Mucosa of rectum (tissue), 2 donors: ENCODE measurements around the gene ANKRD61.

ENCODE experiments used
- H3K27ac ChIP-seq, 2 donors: one replicate each; pipeline ENCODE4 v1.7.0; 2013; ENCODE audit warnings: inconsistent platforms in 2 of 2, low read depth in 2 of 2, low read length in 2 of 2
- H3K27me3 ChIP-seq, 2 donors: one replicate each; pipeline ENCODE4 v1.7.0; 2013; ENCODE audit warnings: low read length in 2 of 2; ENCODE audit not compliant: control insufficient read depth in 2 of 2, insufficient read depth in 2 of 2
- H3K36me3 ChIP-seq, 2 donors: one replicate each; pipeline ENCODE4 v1.7.0; 2013; ENCODE audit warnings: low read length in 2 of 2; ENCODE audit not compliant: control insufficient read depth in 2 of 2, insufficient read depth in 2 of 2
- H3K4me1 ChIP-seq, 2 donors: one replicate each; pipeline ENCODE4 v1.7.0; 2013; ENCODE audit warnings: low read length in 2 of 2, mild to moderate bottlenecking in 1 of 2; ENCODE audit not compliant: control insufficient read depth in 2 of 2, insufficient read depth in 2 of 2
- H3K4me3 ChIP-seq, 2 donors: one replicate each; pipeline ENCODE4 v1.7.0; 2013; ENCODE audit warnings: low read length in 2 of 2
- H3K9ac ChIP-seq, 2 donors: one replicate each; pipeline ENCODE4 v1.7.0; 2013; ENCODE audit warnings: low read length in 2 of 2, low read depth in 1 of 2, mild to moderate bottlenecking in 1 of 2
- H3K9me3 ChIP-seq, 2 donors: one replicate each; pipeline ENCODE4 v1.7.0; 2013; ENCODE audit warnings: low read length in 2 of 2; ENCODE audit not compliant: control insufficient read depth in 2 of 2
- donor health status: healthy.
- donor health status: Normal muscosa, but diverticular disease.

ANKRD61 gene

DNA sequence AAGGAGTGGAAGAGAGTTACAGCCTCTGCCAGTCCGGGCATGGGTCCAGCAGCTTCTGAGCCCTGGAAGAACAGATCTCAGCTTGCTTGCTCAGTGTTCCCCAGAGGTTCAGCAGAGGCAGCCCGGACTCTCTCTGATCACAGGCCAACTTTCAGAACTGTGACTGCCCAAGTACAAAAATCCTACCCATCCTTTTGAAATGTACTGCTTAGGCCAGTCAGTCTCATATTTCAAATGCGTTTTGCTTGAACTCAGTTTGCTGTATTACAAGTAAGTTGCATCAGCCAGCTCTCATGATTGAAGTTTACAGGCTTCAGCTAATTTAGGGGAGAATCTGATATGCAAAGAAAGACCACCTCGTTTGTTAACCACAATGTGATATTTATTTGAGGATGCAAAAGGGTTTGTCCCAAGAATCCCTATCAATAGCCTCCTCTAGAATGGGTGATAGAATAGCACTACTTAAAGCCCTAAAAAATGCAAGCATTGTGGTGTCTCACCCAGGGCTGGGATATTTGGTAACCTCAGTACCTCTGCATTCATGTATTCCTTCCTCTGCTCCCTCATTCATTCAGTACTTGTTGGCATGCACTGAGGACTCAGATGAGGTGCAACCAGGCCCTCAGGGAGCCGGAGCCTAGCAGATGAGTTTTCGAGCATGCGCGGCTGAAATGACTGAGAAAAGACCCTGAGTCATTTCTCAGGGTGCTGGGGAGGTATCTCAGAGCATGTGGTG is 15.1 kb upstream of the ANKRD61 start:
- Histone ChIP-seq H3K9ac (no peak overlapping the region), H3K9me3 (no peaks in the 10 kb centered on the region), H3K27ac (no peak overlapping the region), H3K36me3 (peaks cover 24 to 42% of the 10 kb centered on the region in 2 donors), H3K4me3 (no peak overlapping the region), H3K4me1 (peaks cover 6 to 24% of the 10 kb centered on the region in 2 donors), H3K27me3 (no peaks in the 10 kb centered on the region)

DNA sequence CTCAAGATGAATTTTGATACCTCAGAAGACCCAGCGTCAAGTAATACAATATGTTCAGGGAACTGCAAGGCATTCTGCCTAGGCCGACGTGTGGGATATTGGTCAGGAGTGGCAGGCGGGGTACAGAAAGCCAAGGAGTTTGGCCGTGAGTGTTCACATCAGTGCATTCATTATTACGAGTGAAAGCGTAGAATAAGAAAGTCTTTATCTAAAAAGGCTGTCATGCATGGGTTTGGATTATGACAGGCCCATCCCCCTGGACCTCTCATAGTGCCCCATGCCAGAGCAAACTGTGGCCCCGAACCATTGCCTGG is 14.6 kb upstream of the ANKRD61 start:
- Histone ChIP-seq H3K27ac (no peak overlapping the region), H3K9ac (no peak overlapping the region), H3K9me3 (no peaks in the 10 kb centered on the region), H3K4me3 (no peak overlapping the region), H3K27me3 (no peaks in the 10 kb centered on the region), H3K4me1 (peaks cover 6 to 23% of the 10 kb centered on the region in 2 donors), H3K36me3 (peaks cover 28 to 46% of the 10 kb centered on the region in 2 donors)

DNA sequence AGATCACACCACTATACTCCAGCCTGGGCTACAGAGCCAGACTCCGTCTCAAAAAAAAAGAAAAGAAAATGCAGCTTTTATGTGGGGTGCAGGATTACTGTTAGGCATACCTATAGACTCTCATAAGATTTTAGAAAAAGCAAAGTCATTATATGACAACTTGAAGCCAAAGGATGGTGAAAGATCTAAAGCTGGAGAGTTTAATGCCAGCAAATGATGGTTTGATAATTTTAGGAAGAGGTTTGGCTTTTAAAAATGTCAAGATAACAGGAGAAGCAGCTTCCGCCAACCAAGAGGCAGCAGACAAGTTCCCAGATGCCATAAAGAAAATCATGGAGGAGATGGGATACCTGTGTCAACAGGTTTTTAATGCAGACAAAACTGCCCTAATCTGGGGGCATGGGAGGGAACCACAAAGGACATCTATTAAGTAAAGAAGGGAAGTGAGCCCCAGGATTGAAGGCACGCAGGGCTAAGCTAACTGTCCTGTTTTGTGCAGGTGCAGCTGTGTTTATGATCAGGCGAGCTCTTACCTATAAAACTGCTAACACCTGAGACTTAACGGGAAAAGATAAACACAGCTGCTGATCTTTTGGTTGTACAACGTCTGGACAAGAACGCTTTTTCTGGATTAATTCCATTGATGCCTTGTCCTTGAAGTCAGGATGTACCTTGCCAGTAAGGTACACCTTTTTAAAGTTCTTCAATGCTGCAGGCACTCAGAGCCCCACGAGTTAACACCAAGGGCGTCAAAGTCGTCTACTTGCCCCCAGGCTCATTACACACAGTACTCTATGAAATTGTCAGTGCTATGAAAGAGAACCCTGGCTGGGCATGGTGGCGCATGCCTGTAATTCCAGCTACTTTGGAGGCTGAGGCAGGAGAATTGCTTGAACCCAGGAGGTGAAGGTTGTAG is 10.5 kb upstream of the ANKRD61 start:
- no peaks in the 10 kb centered on the region for H3K9me3 ChIP-seq
- no peak overlapping the region for H3K4me3 ChIP-seq
- H3K27ac ChIP-seq: no peak overlapping the region
- no peak overlapping the region for H3K9ac ChIP-seq
- H3K4me1 ChIP-seq: peaks cover 0 to 20% of the 10 kb centered on the region in 2 donors
- H3K36me3 ChIP-seq: peaks cover 54 to 74% of the 10 kb centered on the region in 2 donors
- no peaks in the 10 kb centered on the region for H3K27me3 ChIP-seq

DNA sequence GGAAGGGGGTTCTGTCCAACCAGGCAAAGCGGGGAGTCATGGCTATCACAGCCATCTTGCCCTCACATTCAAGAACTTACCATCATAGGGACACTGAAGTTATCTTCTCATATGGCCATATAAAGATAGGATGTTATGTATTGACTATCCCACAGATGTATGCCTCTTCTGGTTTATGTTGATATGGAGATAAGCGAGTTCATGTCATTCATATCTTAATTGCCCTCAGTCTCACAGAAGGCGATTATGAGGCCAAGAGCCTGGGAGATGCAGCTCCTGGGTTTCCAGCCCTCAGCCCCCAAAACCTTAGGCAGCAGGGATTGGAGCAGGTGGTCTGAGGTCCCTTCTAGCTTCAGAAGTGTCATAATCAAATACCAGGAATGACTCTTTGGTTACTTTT is 8.5 kb upstream of the ANKRD61 start:
- Histone ChIP-seq H3K4me3 (no peak overlapping the region), H3K27ac (no peak overlapping the region), H3K9me3 (no peaks in the 10 kb centered on the region), H3K36me3 (peaks cover 40 to 73% of the 10 kb centered on the region in 2 donors), H3K9ac (no peak overlapping the region), H3K4me1 (peaks cover 13 to 39% of the 10 kb centered on the region in 2 donors), H3K27me3 (no peaks in the 10 kb centered on the region)

DNA sequence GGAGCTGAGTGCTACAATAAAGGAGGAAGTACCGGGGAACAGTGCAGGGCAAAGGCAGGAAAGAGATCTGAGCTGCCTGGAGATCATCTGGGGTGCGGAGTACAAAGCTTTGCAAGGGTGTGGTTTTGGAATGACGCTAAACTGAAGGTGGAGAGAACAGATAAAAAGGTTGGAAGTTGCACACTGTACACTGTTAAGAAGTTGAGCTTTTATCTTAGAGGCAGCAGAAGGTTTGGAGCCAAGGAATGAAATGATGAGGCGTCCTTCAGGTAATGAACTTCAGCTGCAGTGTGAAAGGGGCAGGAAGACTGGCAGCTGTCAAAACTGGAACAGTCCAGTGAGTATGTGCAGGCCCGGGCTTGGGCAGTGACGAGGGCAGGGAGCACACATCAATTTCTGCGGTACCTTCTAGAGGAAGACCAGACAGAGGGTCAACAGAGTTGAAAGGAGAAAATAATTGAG is 7.2 kb upstream of the ANKRD61 start:
- no peak overlapping the region for H3K4me3 ChIP-seq
- H3K27ac ChIP-seq: peak overlapping the region; percentile 29 to 84
- peak overlapping the region in 1 of 2 donors; percentile 31 for H3K9ac ChIP-seq
- peaks cover 43 to 78% of the 10 kb centered on the region in 2 donors for H3K36me3 ChIP-seq
- peaks cover 13 to 50% of the 10 kb centered on the region in 2 donors for H3K4me1 ChIP-seq
- H3K9me3 ChIP-seq: no peaks in the 10 kb centered on the region
- no peaks in the 10 kb centered on the region for H3K27me3 ChIP-seq

DNA sequence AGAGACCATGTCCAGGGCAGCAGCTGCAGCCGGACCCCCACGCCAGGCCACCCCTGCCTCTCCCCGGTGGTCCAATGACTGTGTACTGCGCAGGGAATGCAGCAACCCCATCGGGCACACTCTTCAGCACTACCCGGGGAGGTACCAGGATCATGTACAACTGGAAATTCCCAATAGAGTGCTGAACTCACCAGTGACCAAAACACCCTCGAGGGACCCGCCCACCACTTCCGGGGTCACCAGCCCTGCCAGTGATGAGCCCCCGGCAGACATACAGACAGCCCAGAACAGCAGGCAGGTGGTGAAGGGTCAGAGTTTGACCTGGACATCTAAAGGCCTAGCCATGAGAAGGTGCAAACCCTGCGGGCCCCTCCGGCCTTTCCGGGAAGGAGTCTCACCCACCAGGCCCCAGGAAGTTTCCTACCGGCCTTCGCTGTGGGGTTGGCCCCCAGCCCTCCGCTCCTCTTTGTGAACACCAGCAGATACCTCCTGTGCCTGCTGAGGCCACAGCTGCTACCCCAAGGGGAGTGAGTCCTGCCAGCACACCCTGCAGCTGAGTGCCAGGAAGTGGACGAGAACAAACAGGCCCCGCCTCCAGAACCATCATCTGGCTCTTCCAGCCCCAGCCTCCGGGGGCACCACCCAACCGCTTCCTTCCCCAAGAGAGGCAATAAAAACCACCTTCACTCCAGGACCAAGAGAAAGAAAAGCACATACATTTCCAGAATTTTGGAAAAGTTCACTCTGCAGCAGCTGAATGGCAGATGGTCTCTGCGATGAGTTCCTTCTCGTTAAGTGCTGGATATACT is 5.0 kb upstream of the ANKRD61 start:
- Histone ChIP-seq H3K36me3 (peaks cover 40 to 72% of the 10 kb centered on the region in 2 donors), H3K4me3 (peak overlapping the region; percentile 48 to 56), H3K9ac (peak overlapping the region; percentile 41 to 58), H3K27ac (peak overlapping the region; percentile 84 to 88), H3K27me3 (no peaks in the 10 kb centered on the region), H3K9me3 (no peaks in the 10 kb centered on the region), H3K4me1 (peaks cover 13 to 46% of the 10 kb centered on the region in 2 donors)

DNA sequence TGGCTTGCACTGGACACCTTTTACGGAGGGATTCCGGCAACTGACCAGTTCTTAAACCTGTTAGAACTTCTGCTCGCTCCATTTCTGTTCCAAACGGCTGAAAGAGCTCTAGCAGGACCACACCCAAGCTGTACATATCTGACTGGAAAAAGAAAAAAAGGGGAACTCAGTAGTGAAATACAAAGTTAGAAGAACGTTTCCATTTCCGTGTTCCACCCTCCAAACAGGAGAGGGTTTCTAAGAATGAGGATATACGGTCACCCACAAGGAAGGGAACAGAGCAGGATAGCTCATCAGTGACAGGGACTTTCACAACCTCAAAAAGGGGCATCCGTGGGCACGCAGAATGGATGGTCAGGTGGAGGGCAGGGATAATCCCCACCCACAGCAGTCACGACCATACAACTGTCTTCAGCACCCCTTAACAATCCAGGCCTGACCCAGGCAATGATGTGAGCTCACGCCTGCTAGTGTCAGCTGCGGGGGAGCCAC is 4.3 kb upstream of the ANKRD61 start:
- Histone ChIP-seq H3K9ac (peak overlapping the region; percentile 35 to 58), H3K27ac (peak overlapping the region; percentile 84 to 88), H3K27me3 (no peaks in the 10 kb centered on the region), H3K9me3 (no peaks in the 10 kb centered on the region), H3K36me3 (peaks cover 37 to 66% of the 10 kb centered on the region in 2 donors), H3K4me3 (peak overlapping the region; percentile 41 to 56), H3K4me1 (peaks cover 13 to 46% of the 10 kb centered on the region in 2 donors)

DNA sequence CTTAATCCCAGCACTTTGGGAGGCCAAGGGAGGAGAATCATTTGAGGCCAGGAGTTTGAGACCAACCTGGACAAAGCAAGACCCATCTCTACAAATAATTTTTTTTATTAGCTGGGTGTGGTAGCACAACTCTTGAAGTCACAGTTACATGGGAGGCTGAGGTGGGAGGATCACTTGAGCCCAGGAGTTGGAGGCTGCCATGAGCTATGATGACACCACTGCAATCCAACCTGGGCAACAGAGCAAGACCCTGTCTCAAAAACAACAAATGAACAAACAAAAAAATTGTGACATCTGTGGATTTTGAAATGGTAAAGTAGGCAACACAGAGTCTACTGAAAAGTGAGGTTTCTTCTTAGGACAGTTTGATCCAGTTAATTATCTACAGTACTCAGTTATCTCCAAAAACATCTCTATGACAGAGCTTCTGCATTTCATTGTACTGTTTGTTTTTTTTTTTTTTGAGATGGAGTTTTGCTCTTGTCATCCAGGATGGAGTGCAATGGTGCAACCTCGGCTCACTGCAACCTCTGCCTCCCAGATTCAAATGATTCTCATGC is 3.3 kb upstream of the ANKRD61 start:
- H3K27ac ChIP-seq: peak overlapping the region in 1 of 2 donors; percentile 88
- peaks cover 31 to 61% of the 10 kb centered on the region in 2 donors for H3K36me3 ChIP-seq
- H3K27me3 ChIP-seq: no peaks in the 10 kb centered on the region
- no peak overlapping the region for H3K4me3 ChIP-seq
- H3K9me3 ChIP-seq: no peaks in the 10 kb centered on the region
- peaks cover 13 to 46% of the 10 kb centered on the region in 2 donors for H3K4me1 ChIP-seq
- no peak overlapping the region for H3K9ac ChIP-seq

DNA sequence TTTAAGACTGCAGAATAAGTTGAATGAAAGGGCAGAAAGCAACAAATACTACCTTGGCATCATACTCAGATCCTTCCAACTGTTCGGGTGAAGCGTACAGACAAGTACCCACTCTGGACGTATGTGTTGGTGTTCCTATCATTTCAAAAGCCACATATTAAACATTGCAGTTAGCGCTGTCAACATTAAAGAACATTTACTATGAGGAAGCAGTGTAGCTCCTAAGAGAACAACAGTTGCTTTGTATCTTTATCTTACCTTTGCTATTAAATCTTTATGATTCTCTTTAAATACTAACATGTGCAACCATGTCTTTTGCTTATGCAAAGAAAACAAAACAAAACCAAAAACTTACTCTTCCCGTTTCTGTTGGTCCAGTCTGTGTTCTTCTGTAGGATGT is 2.6 kb upstream of the ANKRD61 start:
- H3K4me3 ChIP-seq: no peak overlapping the region
- H3K27me3 ChIP-seq: no peaks in the 10 kb centered on the region
- peak overlapping the region in 1 of 2 donors; percentile 51 for H3K27ac ChIP-seq
- H3K9ac ChIP-seq: no peak overlapping the region
- H3K36me3 ChIP-seq: peaks cover 24 to 58% of the 10 kb centered on the region in 2 donors
- peaks cover 13 to 46% of the 10 kb centered on the region in 2 donors for H3K4me1 ChIP-seq
- H3K9me3 ChIP-seq: no peaks in the 10 kb centered on the region
